DMS79 (cell line): Measurements from ENCODE around the gene PRIMA1.

Experiments used
- DNase-seq: peaks from one replicate; lab custom pipeline; 2025; lab: John Stamatoyannopoulos, UW

Gene PRIMA1

GRCh38 chr14:93712079-93712837, 76.0 kb downstream of the PRIMA1 start:
- peak; percentile 91 for DNase-seq

GRCh38 chr14:93709249-93709648, 79.0 kb downstream of the PRIMA1 start:
- DNase-seq = no peak

- no peak for DNase-seq
These were observed 79.5 kb downstream of the PRIMA1 start for GRCh38 chr14:93708800-93709199.

- DNase-seq = peak; percentile 49
These were observed 80.0 kb downstream of the PRIMA1 start for GRCh38 chr14:93708311-93708734.

GRCh38 chr14:93707475-93707874, 80.8 kb downstream of the PRIMA1 start:
- peak; percentile 46 for DNase-seq

- DNase-seq = peak; percentile 88
These were observed 81.8 kb downstream of the PRIMA1 start for GRCh38 chr14:93706360-93706955.

- DNase-seq = no peak
These were observed 82.7 kb downstream of the PRIMA1 start for GRCh38 chr14:93705513-93706156.

- DNase-seq = no peak
These were observed 84.3 kb downstream of the PRIMA1 start for GRCh38 chr14:93703941-93704340.

GRCh38 chr14:93702946-93703345, 85.3 kb downstream of the PRIMA1 start:
- no peak for DNase-seq

GRCh38 chr14:93701562-93701961, 86.7 kb downstream of the PRIMA1 start:
- DNase-seq = no peak

GRCh38 chr14:93700928-93701327, 87.4 kb downstream of the PRIMA1 start:
- DNase-seq = no peak

GRCh38 chr14:93693914-93694313, 94.4 kb downstream of the PRIMA1 start:
- no peak for DNase-seq

GRCh38 chr14:93691042-93691780, 97.1 kb downstream of the PRIMA1 start:
- DNase-seq = no peak

GRCh38 chr14:93690146-93690545, 98.1 kb downstream of the PRIMA1 start:
- no peak for DNase-seq

- peak; percentile 40 for DNase-seq
These were observed 99.5 kb downstream of the PRIMA1 start for GRCh38 chr14:93688820-93689219.

GRCh38 chr14:93688239-93688666, 100.0 kb downstream of the PRIMA1 start:
- peak; percentile 37 for DNase-seq

GRCh38 chr14:93686268-93686667, 102.0 kb downstream of the PRIMA1 start:
- DNase-seq = no peak

- DNase-seq = no peak
These were observed 103.0 kb downstream of the PRIMA1 start for GRCh38 chr14:93685121-93685895.

GRCh38 chr14:93683226-93683625, 105.1 kb downstream of the PRIMA1 start:
- DNase-seq = no peak

GRCh38 chr14:93682459-93682858, 105.8 kb downstream of the PRIMA1 start:
- DNase-seq = no peak

- peak; percentile 81 for DNase-seq
These were observed 111.8 kb downstream of the PRIMA1 start for GRCh38 chr14:93676416-93676958.
